ENCODE measurements around the gene SUSD2. TPM values are rescaled to one million over a fixed set of nuclear protein-coding genes. Genes with fewer than 3 reads are reported as not detected.

Gene SUSD2
- total RNA-seq, 1 donor from 2014 or later = 4.5 TPM

DNA sequence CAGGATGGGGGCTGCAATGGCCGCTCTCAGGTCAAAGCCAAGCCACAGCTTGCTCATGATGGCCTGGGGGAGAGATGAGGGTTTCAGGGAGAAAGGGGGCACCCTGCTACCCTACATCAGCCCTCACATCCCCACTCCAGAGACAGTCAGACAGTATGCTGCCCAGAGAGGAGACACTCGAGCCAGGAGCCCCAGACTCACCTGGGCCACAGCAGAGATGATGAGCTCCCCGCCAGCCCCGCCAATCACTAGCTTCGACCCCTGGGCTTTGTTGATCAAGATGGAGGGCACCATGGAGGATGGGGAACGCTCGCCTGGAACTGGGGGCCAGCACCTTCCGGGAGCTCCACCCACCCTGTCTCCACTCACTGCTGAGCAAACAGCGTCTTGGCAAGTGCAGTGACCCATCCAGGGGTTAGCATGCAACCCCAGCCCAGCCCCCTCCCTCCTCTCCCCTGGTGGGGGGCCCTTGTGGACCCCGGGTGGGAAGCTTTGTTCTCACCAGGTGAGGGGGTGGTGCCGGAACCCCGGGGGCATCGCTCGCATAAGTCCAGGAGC lies 43.8 kb downstream of the SUSD2 start:
- TF ChIP-seq, protein P1, sequence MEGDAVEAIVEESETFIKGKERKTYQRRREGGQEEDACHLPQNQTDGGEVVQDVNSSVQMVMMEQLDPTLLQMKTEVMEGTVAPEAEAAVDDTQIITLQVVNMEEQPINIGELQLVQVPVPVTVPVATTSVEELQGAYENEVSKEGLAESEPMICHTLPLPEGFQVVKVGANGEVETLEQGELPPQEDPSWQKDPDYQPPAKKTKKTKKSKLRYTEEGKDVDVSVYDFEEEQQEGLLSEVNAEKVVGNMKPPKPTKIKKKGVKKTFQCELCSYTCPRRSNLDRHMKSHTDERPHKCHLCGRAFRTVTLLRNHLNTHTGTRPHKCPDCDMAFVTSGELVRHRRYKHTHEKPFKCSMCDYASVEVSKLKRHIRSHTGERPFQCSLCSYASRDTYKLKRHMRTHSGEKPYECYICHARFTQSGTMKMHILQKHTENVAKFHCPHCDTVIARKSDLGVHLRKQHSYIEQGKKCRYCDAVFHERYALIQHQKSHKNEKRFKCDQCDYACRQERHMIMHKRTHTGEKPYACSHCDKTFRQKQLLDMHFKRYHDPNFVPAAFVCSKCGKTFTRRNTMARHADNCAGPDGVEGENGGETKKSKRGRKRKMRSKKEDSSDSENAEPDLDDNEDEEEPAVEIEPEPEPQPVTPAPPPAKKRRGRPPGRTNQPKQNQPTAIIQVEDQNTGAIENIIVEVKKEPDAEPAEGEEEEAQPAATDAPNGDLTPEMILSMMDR (IDR thresholded peaks at IDR 0.05) = no peak
- Mint-ChIP-seq H3K4me1 (ENCODE audit: unreplicated experiment) (no peaks in the 10 kb centered on the region), H3K27me3 (ENCODE audit: unreplicated experiment) (no peaks in the 10 kb centered on the region), H3K4me3 (ENCODE audit: unreplicated experiment) (no peak overlapping the region), H3K9me3 (ENCODE audit: unreplicated experiment) (no peaks in the 10 kb centered on the region), H3K27ac (ENCODE audit: unreplicated experiment) (no peak overlapping the region), H3K36me3 (ENCODE audit: unreplicated experiment) (peaks cover 29% of the 10 kb centered on the region)
- no peak for DNase-seq (ENCODE audit: extremely low spot score, unreplicated experiment)

DNA sequence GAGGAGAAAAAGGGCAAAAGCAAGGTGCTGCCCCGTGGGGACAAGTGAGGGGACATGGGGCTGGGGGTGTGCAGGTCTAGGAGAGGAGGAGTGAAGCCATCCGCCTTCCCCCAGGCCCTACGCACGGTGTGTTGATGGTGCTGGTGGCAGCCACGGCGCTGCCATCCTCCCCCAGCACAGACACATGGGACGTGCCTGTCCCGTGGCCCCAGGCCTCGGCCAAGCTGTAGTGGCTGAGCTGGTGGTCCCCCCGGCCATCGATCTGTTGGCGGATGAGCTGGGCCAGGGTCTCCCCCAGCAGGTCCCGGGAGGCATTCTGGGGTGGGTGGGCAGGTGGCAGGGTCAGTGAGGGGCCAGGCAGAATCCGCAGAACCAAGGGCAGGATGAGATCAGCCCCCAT lies 44.7 kb downstream of the SUSD2 start:
- no peak for DNase-seq (ENCODE audit: extremely low spot score, unreplicated experiment)
- Mint-ChIP-seq H3K4me3 (ENCODE audit: unreplicated experiment) (no peak overlapping the region), H3K27ac (ENCODE audit: unreplicated experiment) (no peak overlapping the region), H3K36me3 (ENCODE audit: unreplicated experiment) (peaks cover 32% of the 10 kb centered on the region), H3K9me3 (ENCODE audit: unreplicated experiment) (no peaks in the 10 kb centered on the region), H3K4me1 (ENCODE audit: unreplicated experiment) (peaks cover 3% of the 10 kb centered on the region), H3K27me3 (ENCODE audit: unreplicated experiment) (no peaks in the 10 kb centered on the region)
- TF ChIP-seq, protein P1 (IDR thresholded peaks at IDR 0.05) = no peak

DNA sequence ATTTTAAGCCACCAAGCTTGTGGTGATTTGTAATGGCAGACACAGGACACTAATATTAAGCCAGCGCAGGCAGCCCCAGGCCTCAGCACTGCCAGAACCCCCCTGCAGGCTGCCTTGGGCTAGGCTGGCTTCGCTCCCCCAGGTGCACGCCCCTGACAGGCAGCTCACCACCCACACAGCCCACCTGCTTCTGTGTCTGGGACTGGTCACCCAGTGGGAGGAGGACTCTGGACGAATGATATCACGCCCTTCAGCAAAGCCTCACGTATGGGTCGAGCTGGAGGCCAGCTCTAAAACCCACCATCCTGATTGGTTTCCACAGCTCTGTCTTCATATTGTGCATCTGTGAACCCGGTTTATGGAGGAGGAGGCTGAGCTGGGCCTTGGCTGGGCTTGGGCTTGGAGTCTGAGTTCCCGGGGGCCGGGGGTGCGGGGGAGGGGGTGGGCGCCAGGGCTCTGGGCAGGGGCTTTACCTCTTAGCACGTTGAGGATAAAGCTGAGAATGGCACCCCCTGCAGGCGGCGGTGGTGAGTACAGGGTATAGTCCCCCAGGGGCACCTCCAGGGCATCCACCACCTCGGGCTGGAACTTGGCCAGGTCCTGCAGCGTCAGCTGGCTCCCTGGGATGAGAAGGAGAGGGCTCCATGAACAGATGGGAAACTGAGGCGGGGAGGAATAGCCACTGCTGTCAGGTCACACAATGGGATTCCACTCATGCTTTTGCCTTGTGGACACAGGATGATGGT lies 49.8 kb downstream of the SUSD2 start:
- H3K36me3 Mint-ChIP-seq (ENCODE audit: unreplicated experiment) = peaks cover 23% of the 10 kb centered on the region
- peaks cover 11% of the 10 kb centered on the region for H3K4me1 Mint-ChIP-seq (ENCODE audit: unreplicated experiment)
- peak overlapping the region; percentile 64 for H3K27ac Mint-ChIP-seq (ENCODE audit: unreplicated experiment)
- no peaks in the 10 kb centered on the region for H3K27me3 Mint-ChIP-seq (ENCODE audit: unreplicated experiment)
- DNase-seq (ENCODE audit: extremely low spot score, unreplicated experiment) = no peak
- TF ChIP-seq, protein P1 (IDR thresholded peaks at IDR 0.05) = peak; percentile 38
- H3K9me3 Mint-ChIP-seq (ENCODE audit: unreplicated experiment) = no peaks in the 10 kb centered on the region
- H3K4me3 Mint-ChIP-seq (ENCODE audit: unreplicated experiment) = no peak overlapping the region

DNA sequence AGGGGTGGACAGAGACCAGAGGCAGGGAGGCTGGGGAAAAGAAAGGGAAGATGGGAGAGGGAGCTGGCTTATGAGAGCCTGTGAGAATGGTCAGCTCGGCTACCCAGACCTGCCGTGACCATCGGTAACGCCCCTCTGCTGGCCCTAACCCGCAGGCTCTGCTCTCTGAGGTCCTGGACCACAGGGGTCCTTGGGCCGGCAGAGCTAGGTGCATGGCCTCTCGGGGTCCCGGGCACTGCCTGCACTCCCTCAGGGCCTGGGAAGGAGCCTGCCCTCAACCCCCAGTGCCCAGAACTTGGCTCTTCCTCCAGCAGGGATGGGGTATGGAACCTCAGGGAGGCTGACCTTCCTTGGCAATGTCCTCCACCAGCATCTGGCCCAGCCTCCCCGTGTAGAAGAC lies 50.4 kb downstream of the SUSD2 start:
- no peaks in the 10 kb centered on the region for H3K9me3 Mint-ChIP-seq (ENCODE audit: unreplicated experiment)
- DNase-seq (ENCODE audit: extremely low spot score, unreplicated experiment) = no peak
- peaks cover 17% of the 10 kb centered on the region for H3K4me1 Mint-ChIP-seq (ENCODE audit: unreplicated experiment)
- peaks cover 22% of the 10 kb centered on the region for H3K36me3 Mint-ChIP-seq (ENCODE audit: unreplicated experiment)
- no peak overlapping the region for H3K4me3 Mint-ChIP-seq (ENCODE audit: unreplicated experiment)
- peak overlapping the region; percentile 64 for H3K27ac Mint-ChIP-seq (ENCODE audit: unreplicated experiment)
- H3K27me3 Mint-ChIP-seq (ENCODE audit: unreplicated experiment) = no peaks in the 10 kb centered on the region
- TF ChIP-seq, protein P1 (IDR thresholded peaks at IDR 0.05) = no peak

DNA sequence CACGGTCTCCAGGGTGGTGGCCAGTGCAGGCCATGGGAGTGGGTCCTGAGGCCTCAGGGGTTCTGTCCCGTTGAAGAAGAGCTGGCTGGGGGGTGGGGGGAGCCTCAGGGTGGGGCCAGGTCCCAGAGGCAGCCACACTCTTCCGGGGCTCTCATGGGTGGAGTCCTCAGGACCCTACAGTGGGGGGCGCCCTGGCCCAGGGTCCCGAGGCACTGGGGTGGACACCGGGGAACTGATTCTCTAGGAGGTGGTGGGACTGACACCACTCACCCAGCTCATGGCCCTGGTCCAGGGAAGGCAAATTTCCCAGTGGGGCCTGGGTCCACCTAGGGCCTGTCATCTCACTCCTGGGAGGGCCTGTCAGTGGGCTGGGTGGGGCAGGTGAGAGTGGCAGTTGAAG lies 50.8 kb downstream of the SUSD2 start:
- no peak for DNase-seq (ENCODE audit: extremely low spot score, unreplicated experiment)
- no peak overlapping the region for H3K27ac Mint-ChIP-seq (ENCODE audit: unreplicated experiment)
- no peaks in the 10 kb centered on the region for H3K9me3 Mint-ChIP-seq (ENCODE audit: unreplicated experiment)
- H3K36me3 Mint-ChIP-seq (ENCODE audit: unreplicated experiment) = peaks cover 21% of the 10 kb centered on the region
- H3K4me1 Mint-ChIP-seq (ENCODE audit: unreplicated experiment) = peaks cover 21% of the 10 kb centered on the region
- TF ChIP-seq, protein P1 (IDR thresholded peaks at IDR 0.05) = no peak
- no peaks in the 10 kb centered on the region for H3K27me3 Mint-ChIP-seq (ENCODE audit: unreplicated experiment)
- H3K4me3 Mint-ChIP-seq (ENCODE audit: unreplicated experiment) = no peak overlapping the region

All from osteocyte (in vitro differentiated cells).